Nephron progenitor cell (in vitro differentiated cells): Measurements from ENCODE around the gene KLLN.
"Not testable (repeated sequence)": the region's sequence is repeated elsewhere in the genome, so short reads cannot be mapped to it uniquely, and the experiment has no call there.

Experiments
- DNase-seq: peaks from one replicate; pipeline ENCODE4 v3.0.0; 2021
- H3K27ac Mint-ChIP-seq: 2 replicates; pipeline ENCODE4 v1.8.0; 2021; ENCODE audit warnings: mild to moderate bottlenecking, moderate library complexity, mixed read lengths
- H3K27me3 Mint-ChIP-seq: 2 replicates; pipeline ENCODE4 v1.8.0; 2021; ENCODE audit warnings: mild to moderate bottlenecking, low read depth, mixed read lengths; ENCODE audit not compliant: poor library complexity
- H3K36me3 Mint-ChIP-seq: 2 replicates; pipeline ENCODE4 v1.8.0; 2021; ENCODE audit warnings: low read depth, mixed read lengths
- H3K4me1 Mint-ChIP-seq: 2 replicates; pipeline ENCODE4 v1.8.0; 2021; ENCODE audit warnings: mixed read lengths
- H3K4me3 Mint-ChIP-seq: 2 replicates; pipeline ENCODE4 v1.8.0; 2021; ENCODE audit warnings: mild to moderate bottlenecking, moderate library complexity, mixed read lengths
- H3K9me3 Mint-ChIP-seq: 2 replicates; pipeline ENCODE4 v1.8.0; 2021; ENCODE audit warnings: mild to moderate bottlenecking, moderate library complexity, mixed read lengths
- TF ChIP-seq, protein P1 (sequence below): fragments of 200-600 bp; sonication (generic); IDR thresholded peaks from 2 replicates; pipeline ENCODE4 v1.5.0; 2021; ENCODE audit warnings: antibody characterized with exemption

The KLLN gene

GRCh38 chr10:87863053-87863943 is at the start of gene KLLN, which contains the start of gene PTEN:
KLLN (minus strand) TSS chr10:87863533; CDS start chr10:87862487, 1,046 bp downstream.
PTEN (plus strand) TSS chr10:87863625; CDS start chr10:87864470, 845 bp downstream.
- DNase-seq, result peak; percentile 88
- Mint-ChIP-seq H3K4me3 (peak within 1 kb of the TSS; percentile 99), H3K27me3 (peaks cover 3% of the 10 kb centered on the region)

DNA sequence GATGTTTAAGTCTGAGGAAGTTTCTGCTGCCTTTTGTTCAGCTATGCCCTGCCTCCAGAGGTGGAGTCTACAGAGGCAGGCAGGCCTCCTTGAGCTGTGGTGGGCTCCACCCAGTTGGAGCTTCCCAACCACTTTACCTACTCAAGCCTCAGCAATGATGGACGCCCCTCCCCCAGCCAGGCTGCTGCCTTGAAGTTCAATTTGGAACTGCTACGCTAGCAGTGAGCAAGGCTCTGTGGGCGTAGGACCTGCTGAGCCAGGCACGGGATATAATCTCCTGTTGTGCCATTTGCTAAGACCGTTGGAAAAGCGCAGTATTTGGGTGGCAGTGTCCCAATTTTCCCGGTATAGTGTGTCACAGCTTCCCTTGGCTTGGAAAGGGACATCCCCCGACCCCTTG is 40.1 kb upstream of the KLLN start:
- not testable (repeated sequence) for H3K27me3 Mint-ChIP-seq, DNase-seq, H3K4me3 Mint-ChIP-seq, H3K27ac Mint-ChIP-seq, H3K4me1 Mint-ChIP-seq
- H3K36me3 Mint-ChIP-seq, result peaks cover 100% of the 10 kb centered on the region
- H3K9me3 Mint-ChIP-seq, result peaks cover 72% of the 10 kb centered on the region

More at GRCh38 chr10:87863053-87863943, at the start of gene KLLN, which contains the start of gene PTEN:
- TF ChIP-seq, protein P1, sequence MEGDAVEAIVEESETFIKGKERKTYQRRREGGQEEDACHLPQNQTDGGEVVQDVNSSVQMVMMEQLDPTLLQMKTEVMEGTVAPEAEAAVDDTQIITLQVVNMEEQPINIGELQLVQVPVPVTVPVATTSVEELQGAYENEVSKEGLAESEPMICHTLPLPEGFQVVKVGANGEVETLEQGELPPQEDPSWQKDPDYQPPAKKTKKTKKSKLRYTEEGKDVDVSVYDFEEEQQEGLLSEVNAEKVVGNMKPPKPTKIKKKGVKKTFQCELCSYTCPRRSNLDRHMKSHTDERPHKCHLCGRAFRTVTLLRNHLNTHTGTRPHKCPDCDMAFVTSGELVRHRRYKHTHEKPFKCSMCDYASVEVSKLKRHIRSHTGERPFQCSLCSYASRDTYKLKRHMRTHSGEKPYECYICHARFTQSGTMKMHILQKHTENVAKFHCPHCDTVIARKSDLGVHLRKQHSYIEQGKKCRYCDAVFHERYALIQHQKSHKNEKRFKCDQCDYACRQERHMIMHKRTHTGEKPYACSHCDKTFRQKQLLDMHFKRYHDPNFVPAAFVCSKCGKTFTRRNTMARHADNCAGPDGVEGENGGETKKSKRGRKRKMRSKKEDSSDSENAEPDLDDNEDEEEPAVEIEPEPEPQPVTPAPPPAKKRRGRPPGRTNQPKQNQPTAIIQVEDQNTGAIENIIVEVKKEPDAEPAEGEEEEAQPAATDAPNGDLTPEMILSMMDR, result no peak
- H3K4me1 Mint-ChIP-seq, result peaks cover 46% of the 10 kb centered on the region
- peak within 1 kb of the TSS; percentile 99 for H3K27ac Mint-ChIP-seq
- H3K36me3 Mint-ChIP-seq, result no peaks in the 10 kb centered on the region
- no peaks in the 10 kb centered on the region for H3K9me3 Mint-ChIP-seq

DNA sequence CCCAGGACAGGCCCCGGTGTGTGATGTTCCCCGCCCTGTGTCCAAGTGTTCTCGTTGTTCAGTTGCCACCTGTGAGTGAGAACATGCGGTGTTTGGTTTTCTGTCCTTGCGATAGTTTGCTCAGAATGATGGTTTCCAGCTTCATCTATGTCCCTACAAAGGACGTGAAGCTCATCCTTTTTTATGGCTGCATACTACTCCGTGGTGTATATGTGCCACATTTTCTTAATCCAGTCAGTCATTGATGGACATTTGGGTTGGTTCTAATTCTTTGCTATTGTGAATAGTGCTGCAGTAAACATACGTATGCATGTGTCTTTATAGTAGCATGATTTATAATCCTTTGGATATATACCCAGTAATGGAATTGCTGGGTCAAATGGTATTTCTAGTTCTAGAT is 34.6 kb upstream of the KLLN start:
- H3K4me1 Mint-ChIP-seq, H3K27ac Mint-ChIP-seq, H3K4me3 Mint-ChIP-seq, DNase-seq, H3K27me3 Mint-ChIP-seq: not testable (repeated sequence)
- Mint-ChIP-seq H3K36me3 (peaks cover 95% of the 10 kb centered on the region), H3K9me3 (peaks cover 65% of the 10 kb centered on the region)

- Mint-ChIP-seq H3K27ac (peak overlapping the region; percentile 36), H3K27me3 (no peaks in the 10 kb centered on the region), H3K9me3 (peaks cover 48% of the 10 kb centered on the region), H3K36me3 (peaks cover 88% of the 10 kb centered on the region), H3K4me1 (no peaks in the 10 kb centered on the region), H3K4me3 (no peak overlapping the region)
- DNase-seq, result no peak
- TF ChIP-seq, protein P1, result no peak
Measured at GRCh38 chr10:87896216-87896615, 32.9 kb upstream of the KLLN start.

GRCh38 chr10:87895430-87895829 is 32.1 kb upstream of the KLLN start:
- Mint-ChIP-seq H3K27ac (no peak overlapping the region), H3K27me3 (no peaks in the 10 kb centered on the region), H3K4me1 (no peaks in the 10 kb centered on the region), H3K9me3 (peaks cover 40% of the 10 kb centered on the region), H3K4me3 (no peak overlapping the region), H3K36me3 (peaks cover 80% of the 10 kb centered on the region)
- TF ChIP-seq, protein P1, result no peak
- no peak for DNase-seq

DNA sequence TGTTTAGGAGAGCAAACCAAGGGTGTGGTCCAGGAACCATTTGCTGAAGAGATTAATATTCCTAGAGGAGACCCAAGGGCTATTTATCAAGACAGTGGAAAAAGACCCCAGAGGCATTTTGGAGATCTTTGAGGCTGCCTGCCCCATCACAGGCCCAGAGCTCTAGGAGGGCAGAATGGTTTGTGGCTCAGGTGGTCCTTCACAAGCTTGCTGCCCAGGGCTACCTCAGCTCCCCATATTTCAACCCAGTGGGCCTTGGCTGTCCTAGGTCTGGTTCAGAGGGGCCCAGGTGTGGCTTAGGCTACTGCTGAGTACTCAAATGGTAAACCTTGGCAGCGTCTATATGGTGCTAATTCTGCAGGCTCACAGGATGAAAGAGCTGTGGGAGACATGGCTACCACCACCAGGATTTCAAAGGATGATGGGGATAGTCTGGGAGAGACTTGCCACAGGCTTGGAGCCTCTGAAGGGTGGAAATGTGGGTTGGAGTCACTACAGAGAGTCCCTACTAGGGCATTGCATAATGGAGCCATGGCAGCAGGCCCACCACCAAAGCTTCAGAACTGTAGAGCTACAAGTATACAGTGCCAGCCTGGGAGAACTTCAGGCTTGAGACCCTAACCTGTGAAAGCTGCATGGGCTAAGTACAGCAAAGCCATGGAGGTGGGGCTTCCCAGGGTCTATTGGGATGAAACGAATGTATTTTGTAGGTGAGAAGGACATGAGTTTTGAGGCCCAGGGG is 24.4 kb upstream of the KLLN start:
- Mint-ChIP-seq H3K9me3 (peaks cover 19% of the 10 kb centered on the region), H3K27ac (no peak overlapping the region), H3K36me3 (peaks cover 68% of the 10 kb centered on the region), H3K4me1 (no peaks in the 10 kb centered on the region), H3K4me3 (no peak overlapping the region), H3K27me3 (no peaks in the 10 kb centered on the region)
- TF ChIP-seq, protein P1, result no peak
- no peak for DNase-seq
